Stimulated activated effector memory CD8-positive, alpha-beta T cell treated with anti-CD3 and anti-CD28 coated beads, Interleukin-12 subunit alpha, Interleukin-12 subunit beta, amount 100 ng/mL, for 72 hours (primary cell): ENCODE results near the gene TRPC6.

ENCODE experiments used
- ATAC-seq: fragments of 150-1000 bp; cut with Tn5 transposase; 2 replicates; pipeline ENCODE4 v1.10.0; 2021
- DNase-seq, 2 donors: peaks; one replicate each; pipeline ENCODE4 v3.0.0; 2021 to 2022; ENCODE audit warnings: low spot score in 2 of 2
- H3K27ac Mint-ChIP-seq: one replicate; pipeline ENCODE4 v1.8.0; 2022; ENCODE audit warnings: mild to moderate bottlenecking, mixed read lengths
- H3K36me3 Mint-ChIP-seq: one replicate; pipeline ENCODE4 v1.8.0; 2022; ENCODE audit warnings: mild to moderate bottlenecking, mixed read lengths
- H3K4me1 Mint-ChIP-seq: one replicate; pipeline ENCODE4 v1.8.0; 2022; ENCODE audit warnings: mixed read lengths
- H3K4me3 Mint-ChIP-seq: one replicate; pipeline ENCODE4 v1.8.0; 2022; ENCODE audit warnings: mild to moderate bottlenecking, mixed read lengths
- H3K9me3 Mint-ChIP-seq: one replicate; pipeline ENCODE4 v1.8.0; 2022; ENCODE audit warnings: mixed read lengths

The TRPC6 gene

DNA sequence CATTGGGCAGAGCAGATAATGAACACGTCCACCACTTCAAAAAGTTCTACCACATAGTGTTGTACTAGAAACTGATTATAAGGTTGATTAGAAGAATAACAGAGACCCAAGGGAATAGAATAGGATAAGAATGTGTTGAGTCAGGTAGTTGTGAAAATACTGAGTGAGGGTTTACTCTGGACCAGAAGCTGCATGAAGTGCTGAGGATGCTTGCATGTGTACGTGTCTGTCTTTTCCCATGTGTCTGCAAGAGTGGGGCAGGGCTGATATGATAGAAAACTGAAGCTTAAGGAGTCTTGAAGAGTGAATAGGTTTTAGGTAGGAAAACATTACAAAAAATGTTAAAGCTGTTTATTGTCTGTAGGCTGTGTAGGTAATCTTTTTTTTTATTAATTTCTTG, 20.6 kb downstream of the TRPC6 start:
- Mint-ChIP-seq H3K36me3 (no peaks in the 10 kb centered on the region), H3K9me3 (peaks cover 12% of the 10 kb centered on the region), H3K4me3 (no peak overlapping the region), H3K4me1 (no peaks in the 10 kb centered on the region), H3K27ac (no peak overlapping the region)
- DNase-seq, result no peak
- ATAC-seq, result no peak

DNA sequence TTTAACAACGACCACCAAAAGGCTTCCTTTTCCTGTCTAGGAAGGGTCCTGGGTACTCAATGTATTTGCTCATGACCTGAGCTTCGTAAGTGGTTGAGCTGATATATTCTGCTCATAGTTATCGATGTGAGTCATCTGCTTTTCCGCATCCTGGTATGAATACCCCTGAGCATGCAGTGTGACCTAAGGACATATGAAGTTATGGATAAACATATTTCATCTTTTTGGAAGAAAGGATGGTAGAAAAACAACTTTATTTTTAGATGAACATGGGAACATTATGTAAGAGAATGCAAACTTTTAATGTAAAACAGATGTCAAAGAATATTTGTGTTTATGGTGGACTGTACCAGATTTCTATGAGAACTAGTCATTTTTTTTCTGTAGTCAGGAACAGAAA, 28.4 kb downstream of the TRPC6 start:
- Mint-ChIP-seq H3K9me3 (peaks cover 4% of the 10 kb centered on the region), H3K4me3 (no peak overlapping the region), H3K4me1 (no peaks in the 10 kb centered on the region), H3K27ac (no peak overlapping the region), H3K36me3 (no peaks in the 10 kb centered on the region)
- DNase-seq (no peak), ATAC-seq (no peak)

DNA sequence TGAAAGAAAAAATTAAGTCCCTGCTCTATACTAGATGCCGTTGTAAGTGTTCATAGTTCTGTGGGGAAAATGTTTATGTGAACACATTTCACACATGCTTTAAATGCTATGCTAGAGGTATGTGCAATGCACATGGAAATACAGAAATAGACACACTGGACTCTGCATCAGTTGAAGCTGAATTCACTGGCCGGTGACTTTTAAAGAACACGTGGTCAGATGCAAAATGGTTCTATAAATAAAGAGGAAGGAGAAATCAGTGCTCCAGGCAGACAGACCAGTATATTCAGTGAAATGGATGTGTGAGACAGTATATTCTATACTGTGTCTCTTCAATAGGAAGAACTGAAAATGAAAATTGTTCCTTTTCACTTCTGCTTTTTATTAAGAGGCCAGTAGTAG, 29.9 kb downstream of the TRPC6 start:
- Mint-ChIP-seq H3K27ac (no peak overlapping the region), H3K36me3 (no peaks in the 10 kb centered on the region), H3K9me3 (peaks cover 4% of the 10 kb centered on the region), H3K4me1 (no peaks in the 10 kb centered on the region), H3K4me3 (no peak overlapping the region)
- DNase-seq (no peak), ATAC-seq (no peak)

DNA sequence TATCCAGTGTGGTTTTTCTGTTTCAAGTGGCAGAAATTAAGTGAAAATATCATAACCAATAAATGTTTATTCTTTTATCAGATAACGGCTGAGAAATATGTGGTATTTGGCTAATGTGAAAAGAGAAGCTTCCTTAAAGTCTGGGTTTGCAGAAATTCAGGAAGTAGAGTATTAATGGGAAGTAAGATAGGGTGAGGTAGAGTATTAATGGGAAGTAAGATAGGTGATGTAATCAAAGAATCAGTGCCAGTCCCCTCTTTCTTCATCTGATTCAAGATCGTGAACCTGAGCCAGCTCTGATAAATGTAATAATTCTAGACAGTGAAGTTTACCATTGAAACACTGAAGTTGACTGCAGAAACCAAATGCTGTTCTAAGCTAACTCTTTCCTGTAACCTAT, 30.9 kb downstream of the TRPC6 start:
- DNase-seq (no peak), ATAC-seq (no peak)
- Mint-ChIP-seq H3K27ac (no peak overlapping the region), H3K4me1 (no peaks in the 10 kb centered on the region), H3K9me3 (peaks cover 4% of the 10 kb centered on the region), H3K4me3 (no peak overlapping the region), H3K36me3 (no peaks in the 10 kb centered on the region)

DNA sequence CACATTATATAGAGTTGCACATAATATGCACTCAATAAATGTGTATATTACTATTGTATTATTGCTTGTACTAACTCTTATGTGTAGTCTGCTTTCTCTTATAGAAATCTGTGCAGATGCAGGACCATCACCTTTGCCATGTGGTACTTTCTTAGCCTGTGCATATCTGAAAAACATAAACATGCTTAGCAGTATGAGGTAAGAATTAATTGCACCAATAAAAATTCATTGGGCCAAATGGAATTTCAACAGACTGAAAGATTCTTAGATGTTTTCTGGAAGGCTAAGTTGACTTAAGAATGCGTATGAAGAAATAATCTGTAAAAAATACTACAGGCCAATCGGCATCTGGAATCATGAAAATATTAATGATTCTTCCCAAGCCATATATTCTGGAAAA, 55.3 kb downstream of the TRPC6 start:
- no peak for DNase-seq
- no peaks in the 10 kb centered on the region for H3K4me1 Mint-ChIP-seq
- no peak for ATAC-seq
- H3K27ac Mint-ChIP-seq, result no peak overlapping the region
- H3K36me3 Mint-ChIP-seq, result no peaks in the 10 kb centered on the region
- H3K9me3 Mint-ChIP-seq, result peaks cover 10% of the 10 kb centered on the region
- no peak overlapping the region for H3K4me3 Mint-ChIP-seq

DNA sequence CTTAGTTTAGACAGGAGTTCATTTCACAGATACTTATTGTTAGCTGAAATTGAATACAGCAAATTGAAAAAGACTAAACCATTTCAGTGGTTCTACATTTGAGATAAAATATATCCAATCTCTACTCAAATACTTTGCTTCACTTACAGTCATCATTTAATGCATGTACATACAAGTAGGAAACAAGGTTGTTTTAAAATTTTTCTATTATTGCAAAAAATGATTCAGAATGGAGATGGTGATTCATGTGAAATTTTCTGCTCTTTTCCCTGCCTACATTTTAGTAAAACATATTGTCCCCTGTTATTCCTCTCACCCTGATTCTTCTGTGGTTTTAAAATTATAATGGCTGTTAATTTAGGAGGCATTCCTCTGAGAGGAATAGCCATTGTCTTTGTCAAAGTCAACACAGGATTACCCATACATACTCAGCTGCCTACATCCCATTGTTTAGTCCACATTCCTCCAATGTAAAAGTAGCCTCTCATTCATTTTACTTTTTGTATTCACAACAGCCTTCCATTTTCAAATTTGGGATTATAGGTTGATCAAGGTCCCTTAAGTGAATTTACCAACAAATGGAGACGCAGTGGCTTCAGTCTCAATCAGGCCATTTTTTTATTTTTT, 60.1 kb downstream of the TRPC6 start:
- DNase-seq (no peak), ATAC-seq (no peak)
- no peaks in the 10 kb centered on the region for H3K4me1 Mint-ChIP-seq
- no peak overlapping the region for H3K4me3 Mint-ChIP-seq
- H3K27ac Mint-ChIP-seq, result no peak overlapping the region
- no peaks in the 10 kb centered on the region for H3K36me3 Mint-ChIP-seq
- peaks cover 18% of the 10 kb centered on the region for H3K9me3 Mint-ChIP-seq

DNA sequence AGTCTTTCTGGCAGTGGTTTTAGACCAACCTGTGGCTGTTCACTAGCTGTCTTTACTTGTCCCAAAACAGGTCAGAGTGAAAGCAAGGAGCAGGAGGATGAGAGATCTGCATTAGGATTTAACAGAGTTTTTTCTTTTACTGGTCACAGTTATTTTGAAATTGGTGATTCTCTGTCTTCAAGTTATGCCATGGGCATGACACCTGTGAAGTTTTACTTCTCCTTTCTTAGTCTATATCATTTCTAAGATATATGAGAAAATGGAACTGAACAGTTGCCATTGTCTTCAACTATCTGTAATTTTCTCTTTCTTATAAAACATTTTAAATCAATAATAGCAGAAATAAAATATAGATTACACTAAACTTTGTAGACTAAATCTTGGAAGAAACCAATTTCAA, 60.6 kb downstream of the TRPC6 start:
- Mint-ChIP-seq H3K9me3 (peaks cover 22% of the 10 kb centered on the region), H3K4me3 (no peak overlapping the region), H3K4me1 (no peaks in the 10 kb centered on the region), H3K36me3 (no peaks in the 10 kb centered on the region), H3K27ac (no peak overlapping the region)
- DNase-seq (no peak), ATAC-seq (no peak)

DNA sequence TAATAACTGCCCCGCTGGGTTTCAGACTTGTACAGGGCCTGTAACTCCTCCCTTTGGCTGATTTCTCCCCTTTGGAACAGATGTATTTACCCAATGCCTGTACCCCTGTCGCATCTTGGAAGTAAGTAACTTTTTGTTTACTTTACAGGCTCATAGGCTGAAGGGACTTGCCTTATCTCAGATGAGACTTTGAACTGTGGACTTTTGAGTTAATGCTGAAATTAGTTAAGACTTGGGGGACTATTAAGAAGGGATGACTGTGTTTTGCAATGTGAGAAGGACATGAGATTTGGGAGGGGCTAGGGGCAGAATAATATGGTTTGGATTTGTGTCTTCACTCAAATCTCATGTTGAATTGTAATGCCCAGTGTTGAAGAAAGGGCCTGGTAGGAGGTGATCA, 62.0 kb downstream of the TRPC6 start:
- no peak overlapping the region for H3K27ac Mint-ChIP-seq
- ATAC-seq (no peak), DNase-seq (no peak)
- H3K4me1 Mint-ChIP-seq, result no peaks in the 10 kb centered on the region
- peaks cover 22% of the 10 kb centered on the region for H3K9me3 Mint-ChIP-seq
- no peak overlapping the region for H3K4me3 Mint-ChIP-seq
- H3K36me3 Mint-ChIP-seq, result no peaks in the 10 kb centered on the region

DNA sequence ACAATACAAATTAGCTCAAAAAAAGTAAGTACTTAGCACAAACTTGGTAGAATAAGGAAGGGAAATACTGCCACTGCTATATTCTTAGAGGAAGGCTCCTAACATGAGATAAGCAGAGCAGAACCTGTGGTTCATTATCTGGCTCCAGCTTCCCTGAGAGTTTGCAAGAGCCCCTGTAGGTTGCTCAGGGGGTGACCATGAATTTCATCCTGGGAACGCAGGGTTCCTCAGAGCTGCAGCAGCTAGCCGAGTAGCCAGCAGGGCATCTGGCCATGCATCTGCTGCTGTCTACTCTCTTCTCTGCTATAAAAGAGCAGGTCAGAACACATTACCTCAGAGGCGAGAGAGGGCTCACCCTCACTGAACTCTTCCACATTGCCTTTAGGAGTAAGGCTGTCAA, 67.3 kb downstream of the TRPC6 start:
- ATAC-seq, result no peak
- no peak for DNase-seq

DNA sequence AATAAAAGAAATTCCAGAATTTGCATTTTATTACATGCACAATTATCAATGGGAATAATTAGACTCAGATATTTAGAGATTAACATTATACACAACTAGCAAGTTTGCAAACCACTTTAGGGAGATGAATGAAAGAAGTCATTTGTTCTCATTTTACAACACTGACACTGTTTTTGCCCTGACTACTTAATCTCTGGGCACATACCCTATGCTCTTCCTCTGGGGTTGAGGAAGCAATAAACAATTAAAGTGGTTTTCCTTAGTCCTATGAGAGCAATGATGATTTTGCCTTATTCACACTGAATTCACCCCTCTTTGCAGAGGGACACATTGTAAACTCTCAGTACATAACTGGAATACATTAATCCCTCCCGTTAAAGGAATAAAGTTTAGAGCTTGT, 72.7 kb downstream of the TRPC6 start:
- DNase-seq (no peak), ATAC-seq (no peak)
- H3K4me1 Mint-ChIP-seq, result no peaks in the 10 kb centered on the region
- no peak overlapping the region for H3K4me3 Mint-ChIP-seq
- H3K27ac Mint-ChIP-seq, result no peak overlapping the region
- no peaks in the 10 kb centered on the region for H3K36me3 Mint-ChIP-seq
- peaks cover 11% of the 10 kb centered on the region for H3K9me3 Mint-ChIP-seq

More for the DNA sequence above, 67.3 kb downstream of the TRPC6 start:
- H3K4me3 Mint-ChIP-seq, result no peak overlapping the region
- no peaks in the 10 kb centered on the region for H3K36me3 Mint-ChIP-seq
- no peaks in the 10 kb centered on the region for H3K4me1 Mint-ChIP-seq
- H3K9me3 Mint-ChIP-seq, result peaks cover 14% of the 10 kb centered on the region
- no peak overlapping the region for H3K27ac Mint-ChIP-seq

DNA sequence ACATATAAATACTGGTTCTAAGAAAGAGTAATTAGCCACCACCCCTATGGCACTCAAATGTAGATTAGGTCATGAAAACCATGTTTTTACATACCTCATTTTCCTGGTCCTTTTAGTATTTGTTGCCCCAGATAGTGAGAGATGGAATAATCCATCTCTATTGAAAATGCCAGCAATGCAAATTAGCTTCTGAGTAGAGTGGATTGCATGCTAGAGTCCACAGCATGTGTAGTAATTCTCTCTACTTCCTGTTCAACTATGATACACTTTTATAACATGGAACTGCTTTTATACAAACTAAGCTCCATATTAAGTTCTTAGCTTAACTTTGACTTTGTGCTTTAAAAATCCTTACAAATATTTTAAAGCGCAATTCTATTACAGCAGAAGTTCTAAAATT, 73.2 kb downstream of the TRPC6 start:
- H3K36me3 Mint-ChIP-seq, result no peaks in the 10 kb centered on the region
- no peak overlapping the region for H3K4me3 Mint-ChIP-seq
- peaks cover 11% of the 10 kb centered on the region for H3K9me3 Mint-ChIP-seq
- H3K4me1 Mint-ChIP-seq, result no peaks in the 10 kb centered on the region
- ATAC-seq, result no peak
- H3K27ac Mint-ChIP-seq, result no peak overlapping the region
- no peak for DNase-seq

DNA sequence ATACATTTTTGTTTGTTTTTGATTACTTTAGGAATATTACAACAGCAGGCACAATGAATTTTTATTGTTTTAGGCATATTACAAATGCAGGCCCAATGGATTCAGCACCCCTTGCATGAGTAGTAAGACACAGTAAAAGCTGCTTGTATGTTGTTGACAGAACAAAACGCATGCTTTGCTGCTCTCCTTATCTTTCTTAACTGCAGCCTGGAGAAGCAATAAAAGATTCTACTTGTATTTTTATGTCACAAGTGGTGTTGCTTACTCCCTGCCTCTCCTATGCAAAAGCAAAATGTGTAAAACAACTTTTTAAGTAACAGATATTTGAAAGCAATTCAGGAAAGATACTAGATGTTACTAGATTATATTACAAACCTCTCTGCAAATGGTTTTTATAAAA, 73.9 kb downstream of the TRPC6 start:
- no peak overlapping the region for H3K27ac Mint-ChIP-seq
- H3K36me3 Mint-ChIP-seq, result no peaks in the 10 kb centered on the region
- ATAC-seq, result no peak

DNA sequence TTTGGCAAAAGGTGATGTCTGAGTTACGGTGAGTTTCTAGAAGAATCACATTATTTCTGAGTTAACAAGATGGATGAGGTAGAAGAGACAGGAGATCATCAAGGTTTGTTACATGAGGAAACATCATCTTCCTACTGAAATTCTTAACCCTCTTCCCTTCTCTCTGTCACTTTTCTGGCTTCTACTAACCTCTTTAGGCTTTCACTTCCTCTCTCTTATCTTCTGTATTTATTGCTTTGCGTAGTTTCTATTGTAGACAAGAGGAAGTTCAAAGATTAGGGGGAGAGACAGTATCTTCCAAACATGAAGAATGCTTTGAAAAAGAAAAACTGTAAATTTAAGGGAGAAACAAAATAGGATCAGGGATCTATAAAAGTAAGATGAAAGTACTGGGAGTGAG, 75.4 kb downstream of the TRPC6 start:
- Mint-ChIP-seq H3K4me1 (no peaks in the 10 kb centered on the region), H3K4me3 (no peak overlapping the region), H3K9me3 (peaks cover 12% of the 10 kb centered on the region), H3K36me3 (no peaks in the 10 kb centered on the region), H3K27ac (no peak overlapping the region)
- no peak for DNase-seq
- no peak for ATAC-seq

More for the DNA sequence above, 73.9 kb downstream of the TRPC6 start:
- Mint-ChIP-seq H3K4me1 (no peaks in the 10 kb centered on the region), H3K4me3 (no peak overlapping the region), H3K9me3 (peaks cover 12% of the 10 kb centered on the region)
- DNase-seq, result no peak

DNA sequence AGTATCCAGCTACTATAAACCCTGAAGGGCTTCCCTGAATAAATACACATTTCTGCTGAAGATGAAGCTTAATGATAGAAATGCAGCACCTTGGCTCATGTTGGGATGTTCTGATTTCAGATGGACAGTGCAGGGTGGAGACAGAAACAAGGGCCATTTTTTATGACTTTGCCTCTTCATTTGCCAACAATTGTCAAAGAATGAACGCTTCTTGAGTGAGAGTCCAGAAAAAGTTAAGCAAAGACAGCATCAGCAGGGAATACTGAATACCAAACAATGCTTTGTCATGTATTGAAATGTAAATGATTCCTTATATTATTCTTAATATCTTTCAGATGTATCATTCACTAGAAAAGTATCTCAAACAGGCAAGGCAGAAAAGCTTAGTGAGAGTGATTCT, 84.9 kb downstream of the TRPC6 start:
- ATAC-seq (no peak), DNase-seq (no peak)
- no peak overlapping the region for H3K27ac Mint-ChIP-seq
- H3K36me3 Mint-ChIP-seq, result no peaks in the 10 kb centered on the region
- no peak overlapping the region for H3K4me3 Mint-ChIP-seq
- no peaks in the 10 kb centered on the region for H3K4me1 Mint-ChIP-seq
- peaks cover 5% of the 10 kb centered on the region for H3K9me3 Mint-ChIP-seq

DNA sequence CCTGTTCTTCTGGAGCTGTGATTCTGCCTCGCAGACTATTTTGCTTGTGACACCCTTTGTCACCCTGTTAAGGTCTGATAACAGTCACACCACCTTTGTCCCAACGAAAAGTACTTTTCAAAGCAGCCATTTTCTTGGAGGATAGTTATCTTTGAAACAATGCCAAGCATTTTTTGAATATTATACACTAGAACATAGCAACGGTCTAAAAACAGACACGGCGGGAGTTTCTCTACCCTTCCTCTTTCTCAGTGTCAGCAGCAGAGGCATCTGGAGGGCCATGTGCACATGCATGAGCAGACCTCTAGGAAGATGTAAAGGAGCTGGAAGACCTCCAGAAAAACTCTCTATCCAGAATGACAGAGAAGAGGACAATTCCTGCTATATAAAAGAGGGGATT, 86.5 kb downstream of the TRPC6 start:
- Mint-ChIP-seq H3K4me1 (no peaks in the 10 kb centered on the region), H3K9me3 (peaks cover 5% of the 10 kb centered on the region), H3K27ac (no peak overlapping the region), H3K4me3 (no peak overlapping the region), H3K36me3 (no peaks in the 10 kb centered on the region)
- DNase-seq (no peak), ATAC-seq (no peak)

DNA sequence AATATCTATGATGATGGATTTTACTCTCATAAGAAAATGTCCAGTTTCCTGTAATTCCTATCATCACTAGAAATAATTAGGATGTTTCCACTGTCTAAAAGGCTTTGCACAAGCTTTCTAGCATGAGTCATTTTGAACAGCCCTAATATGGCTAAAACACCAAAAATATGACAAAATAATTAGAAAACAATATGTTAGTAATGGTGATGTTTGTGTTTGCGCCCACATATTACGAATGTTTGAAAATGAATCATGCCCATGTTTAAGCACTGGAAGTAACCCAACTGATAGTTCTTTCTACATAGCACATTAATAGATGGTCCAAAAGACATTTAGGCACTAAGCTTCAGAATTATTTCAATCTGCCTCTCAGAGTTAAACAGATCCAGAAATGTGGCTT, 96.0 kb downstream of the TRPC6 start:
- no peaks in the 10 kb centered on the region for H3K4me1 Mint-ChIP-seq
- no peak for ATAC-seq
- peaks cover 3% of the 10 kb centered on the region for H3K9me3 Mint-ChIP-seq
- H3K27ac Mint-ChIP-seq, result no peak overlapping the region
- H3K36me3 Mint-ChIP-seq, result no peaks in the 10 kb centered on the region
- no peak for DNase-seq
- no peak overlapping the region for H3K4me3 Mint-ChIP-seq

DNA sequence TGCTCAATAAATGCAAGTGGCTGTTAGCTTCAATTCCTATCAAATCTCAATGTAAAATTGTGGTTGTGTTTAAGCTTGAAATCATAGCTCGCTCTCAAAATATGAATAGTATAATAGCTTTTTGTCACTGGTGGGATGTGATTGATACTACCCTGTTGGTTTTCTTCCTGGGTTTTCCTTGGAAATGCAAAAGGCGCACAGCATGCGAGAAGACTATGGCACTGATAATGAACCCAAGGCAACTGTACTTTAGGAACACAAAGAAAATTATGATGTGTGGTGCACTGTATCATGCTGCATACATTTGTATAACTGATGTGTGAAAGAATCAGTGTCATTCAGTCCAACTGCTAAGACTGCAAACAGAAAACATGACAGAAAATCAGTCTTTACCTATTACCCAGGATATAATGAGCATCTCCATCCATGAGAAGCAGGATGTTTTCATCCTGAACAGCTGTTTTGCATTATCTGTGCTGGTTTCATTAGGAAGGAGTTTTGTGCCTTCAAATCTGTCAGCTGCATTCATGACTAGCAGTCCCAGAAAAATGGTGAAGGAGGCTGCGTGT, 101.2 kb downstream of the TRPC6 start:
- Mint-ChIP-seq H3K27ac (no peak overlapping the region), H3K4me3 (no peak overlapping the region), H3K36me3 (no peaks in the 10 kb centered on the region), H3K4me1 (no peaks in the 10 kb centered on the region), H3K9me3 (peaks cover 8% of the 10 kb centered on the region)
- ATAC-seq (no peak), DNase-seq (no peak)
